WTC11 (cell line): Measurements from ENCODE around the gene CFAP157. TPM values are rescaled to one million over a fixed set of nuclear protein-coding genes. Genes with fewer than 3 reads are reported as not detected.

Experiments
- ATAC-seq: fragments of 200-7000 bp; cut with Tn5 transposase; 2 replicates; pipeline ENCODE4 v1.10.0; 2021; ENCODE audit warnings: mild to moderate bottlenecking, moderate library complexity
- CTCF ChIA-PET: fragments of 300-600 bp; sonication (Branson Sonifier 250); formaldehyde crosslinking; loops from one replicate; lab custom pipeline; 2021; ENCODE audit warnings: antibody characterized with exemption; lab: Charles Lee
- POLR2A ChIA-PET: fragments of 350-600 bp; sonication (Branson Sonifier 250); formaldehyde crosslinking; loops from one replicate; lab custom pipeline; 2021; ENCODE audit warnings: antibody characterized with exemption; lab: Charles Lee
- DNase-seq: peaks from one replicate; pipeline ENCODE4 v3.0.0; 2021; ENCODE audit warnings: low spot score
- H3K27ac Mint-ChIP-seq: 2 replicates; pipeline ENCODE4 v1.8.0; 2021; ENCODE audit warnings: mixed read lengths
- H3K27me3 Mint-ChIP-seq: 2 replicates; pipeline ENCODE4 v1.8.0; 2021; ENCODE audit warnings: low read depth, mild to moderate bottlenecking, moderate library complexity, mixed read lengths
- H3K36me3 Mint-ChIP-seq: 2 replicates; pipeline ENCODE4 v1.8.0; 2021; ENCODE audit warnings: mixed read lengths
- H3K4me1 Mint-ChIP-seq: 2 replicates; pipeline ENCODE4 v1.8.0; 2022; ENCODE audit warnings: mixed read lengths
- H3K4me3 Mint-ChIP-seq: 2 replicates; pipeline ENCODE4 v1.8.0; 2021; ENCODE audit warnings: mild to moderate bottlenecking, moderate library complexity, mixed read lengths
- H3K9me3 Mint-ChIP-seq: 2 replicates; pipeline ENCODE4 v1.8.0; 2021; ENCODE audit warnings: mixed read lengths
- AFF4 ChIP-seq: sonication (generic); formaldehyde crosslinking; IDR thresholded peaks from 2 replicates; pipeline ENCODE4 v1.8.1; 2023; ENCODE audit warnings: mild to moderate bottlenecking, missing genetic modification reagents, borderline replicate concordance
- AR ChIP-seq: fragments of 250-450 bp; sonication (Bioruptor Pico); IDR thresholded peaks from 2 replicates; pipeline ENCODE4 v1.9.0; 2021; ENCODE audit warnings: mild to moderate bottlenecking
- ERG ChIP-seq: fragments of 250-450 bp; sonication (Bioruptor Pico); IDR thresholded peaks from 2 replicates; pipeline ENCODE4 v1.8.0; 2021; ENCODE audit warnings: mild to moderate bottlenecking
- FOXK1 ChIP-seq: sonication (generic); formaldehyde crosslinking; IDR thresholded peaks from 2 replicates; pipeline ENCODE4 v1.8.0; 2022; ENCODE audit warnings: mild to moderate bottlenecking, moderate library complexity, missing genetic modification reagents
- NR3C1 ChIP-seq: sonication (generic); formaldehyde crosslinking; conservative IDR thresholded peaks from 2 replicates; pipeline ENCODE4 v1.8.1; 2023; ENCODE audit warnings: low read depth, mild to moderate bottlenecking, missing genetic modification reagents
- OVOL2 ChIP-seq: fragments of 250-450 bp; sonication (Bioruptor Pico); IDR thresholded peaks from 2 replicates; pipeline ENCODE4 v1.9.0; 2021; ENCODE audit warnings: mild to moderate bottlenecking, borderline replicate concordance
- RELA ChIP-seq: sonication (generic); formaldehyde crosslinking; IDR thresholded peaks from 2 replicates; pipeline ENCODE4 v1.8.1; 2022; ENCODE audit warnings: missing genetic modification reagents, mild to moderate bottlenecking, borderline replicate concordance
- SMAD3 ChIP-seq: sonication (generic); formaldehyde crosslinking; IDR thresholded peaks from 2 replicates; pipeline ENCODE4 v1.8.0; 2022; ENCODE audit warnings: missing genetic modification reagents, mild to moderate bottlenecking, borderline replicate concordance
- TEAD1 ChIP-seq: sonication (generic); formaldehyde crosslinking; IDR thresholded peaks from 2 replicates; pipeline ENCODE4 v1.8.0; 2022; ENCODE audit warnings: mild to moderate bottlenecking, missing genetic modification reagents
- USF1 ChIP-seq: sonication (generic); formaldehyde crosslinking; IDR thresholded peaks from 2 replicates; pipeline ENCODE4 v1.8.0; 2022; ENCODE audit warnings: mild to moderate bottlenecking, missing genetic modification reagents
- ZNF263 ChIP-seq: sonication (generic); formaldehyde crosslinking; IDR thresholded peaks from 2 replicates; pipeline ENCODE4 v1.8.1; 2022; ENCODE audit warnings: low read depth, mild to moderate bottlenecking, moderate library complexity, missing genetic modification reagents
- total RNA-seq: library from RNA; stranded (reverse); gene quantifications from 3 replicates; pipeline ENCODE4 v1.2.3, GENCODE V29; 2021

CFAP157 gene
- total RNA-seq, 1 experiment from 2014 or later: 0.22 TPM

GRCh38 chr9:127664324-127664677 is 42.5 kb upstream of the CFAP157 start:
- H3K4me1 Mint-ChIP-seq: peaks cover 6% of the 10 kb centered on the region
- no peak for ATAC-seq
- no peak overlapping the region for H3K27ac Mint-ChIP-seq
- ChIA-PET POLR2A (no interaction called here), CTCF (interaction anchor here (1.2 kb wide), 1 partner anchor 161 kb away, joined by 3 read pairs; no protein-coding TSS in a partner anchor)
- no peaks in the 10 kb centered on the region for H3K9me3 Mint-ChIP-seq
- no peak for DNase-seq
- no peak overlapping the region for H3K4me3 Mint-ChIP-seq
- TF ChIP-seq USF1 (CRISPR knock-in tag) (no peak), OVOL2 (CRISPR knock-in tag) (no peak), ZNF263 (no peak), RELA (no peak)
- TF ChIP-seq, all 79 proteins: peak for 0
- H3K27me3 Mint-ChIP-seq: no peaks in the 10 kb centered on the region
- H3K36me3 Mint-ChIP-seq: peaks cover 27% of the 10 kb centered on the region

GRCh38 chr9:127664678-127665507 is 41.9 kb upstream of the CFAP157 start:
- H3K27ac Mint-ChIP-seq: no peak overlapping the region
- POLR2A ChIA-PET: no interaction called here
- CTCF ChIA-PET: interaction anchor here (1.2 kb wide), 1 partner anchor 161 kb away, joined by 3 read pairs; no protein-coding TSS in a partner anchor
- ATAC-seq (no peak), DNase-seq (no peak)
- H3K27me3 Mint-ChIP-seq: no peaks in the 10 kb centered on the region
- TF ChIP-seq SMAD3 (CRISPR knock-in tag): no peak
- no peak for TF ChIP-seq FOXK1 (CRISPR knock-in tag)
- no peak for TF ChIP-seq AFF4 (CRISPR knock-in tag)
- TF ChIP-seq ERG (CRISPR knock-in tag): no peak
- TF ChIP-seq NR3C1 (CRISPR knock-in tag): no peak
- TF ChIP-seq TEAD1 (CRISPR knock-in tag): no peak
- no peak for TF ChIP-seq AR (CRISPR knock-in tag)
- TF ChIP-seq, all 79 proteins: peak for 0
- peaks cover 6% of the 10 kb centered on the region for H3K4me1 Mint-ChIP-seq
- no peak overlapping the region for H3K4me3 Mint-ChIP-seq
- H3K9me3 Mint-ChIP-seq: no peaks in the 10 kb centered on the region
- peaks cover 26% of the 10 kb centered on the region for H3K36me3 Mint-ChIP-seq
